Measurements from ENCODE around the gene TNFAIP1.
"Not testable (repeated sequence)": the region's sequence is repeated elsewhere in the genome, so short reads cannot be mapped to it uniquely, and the experiment has no call there.

The TNFAIP1 gene, protein sequence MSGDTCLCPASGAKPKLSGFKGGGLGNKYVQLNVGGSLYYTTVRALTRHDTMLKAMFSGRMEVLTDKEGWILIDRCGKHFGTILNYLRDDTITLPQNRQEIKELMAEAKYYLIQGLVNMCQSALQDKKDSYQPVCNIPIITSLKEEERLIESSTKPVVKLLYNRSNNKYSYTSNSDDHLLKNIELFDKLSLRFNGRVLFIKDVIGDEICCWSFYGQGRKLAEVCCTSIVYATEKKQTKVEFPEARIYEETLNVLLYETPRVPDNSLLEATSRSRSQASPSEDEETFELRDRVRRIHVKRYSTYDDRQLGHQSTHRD

DNA sequence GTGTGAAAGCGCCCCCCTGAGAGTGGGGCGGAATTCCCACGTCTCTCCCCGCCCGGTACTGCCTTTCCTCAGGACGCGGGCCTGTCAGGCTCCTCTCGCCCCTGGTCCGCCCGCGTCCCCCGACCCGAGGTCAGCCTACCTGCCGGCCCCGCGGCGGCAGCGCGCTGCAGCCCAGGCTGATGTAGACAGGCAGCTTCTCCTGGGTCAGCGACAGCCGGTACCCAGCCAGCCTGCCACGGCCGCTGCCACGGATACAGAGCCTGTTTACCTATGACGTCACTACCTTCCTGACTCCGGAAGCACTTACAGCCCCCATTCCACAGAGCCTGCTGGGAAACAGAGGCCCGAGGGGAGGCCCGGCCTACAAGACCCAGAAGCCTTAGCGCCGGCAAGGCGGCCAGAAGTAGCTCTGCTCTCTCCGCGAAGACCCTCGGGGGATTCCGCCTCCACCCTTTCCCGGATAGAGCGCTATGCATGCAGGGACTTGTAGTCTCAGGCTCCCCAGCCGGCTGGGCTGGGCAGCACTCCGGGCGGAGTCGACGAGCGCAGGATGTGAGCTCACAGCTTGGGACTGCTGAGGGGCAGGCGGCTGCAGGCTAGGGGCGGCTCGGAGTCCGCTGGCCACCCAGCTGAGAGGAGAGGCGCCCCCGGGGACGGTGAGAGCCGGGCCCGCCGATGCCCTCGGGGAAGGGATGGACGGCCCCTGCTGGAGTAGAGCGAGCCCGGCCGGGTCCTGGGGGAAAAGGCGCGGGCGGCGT is at the start of gene TNFAIP1, which contains the start of gene IFT20:
TSS of gene TNFAIP1 (plus strand) at position 561 of the 758 bp plus-strand sequence. CDS start 3,761 bp downstream, outside the sequence.
TSS of gene IFT20 (minus strand) at position 272 of the 758 bp plus-strand sequence. CDS start 3,487 bp downstream, outside the sequence.
- DNase-seq: peak; percentile 99

DNA sequence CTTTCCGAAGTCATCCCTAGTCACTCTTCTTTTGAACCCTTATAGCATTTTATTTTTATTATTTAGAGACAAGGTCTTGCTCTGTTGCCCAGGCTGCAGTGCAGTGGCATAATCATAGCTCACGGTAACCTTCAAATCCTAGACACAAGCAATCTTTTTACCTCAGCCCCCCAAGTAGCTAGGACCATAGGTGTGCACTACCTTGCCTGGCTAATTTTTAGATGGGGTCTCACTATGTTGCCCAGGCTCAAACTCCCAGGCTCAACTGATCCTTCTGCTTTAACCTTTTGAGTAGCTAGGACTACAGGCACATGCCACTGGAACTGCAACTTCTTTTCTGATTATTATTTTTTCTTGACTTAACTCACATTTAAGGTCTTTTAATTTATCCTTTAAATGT is 49.6 kb upstream of the TNFAIP1 start:
- no peak for DNase-seq

DNA sequence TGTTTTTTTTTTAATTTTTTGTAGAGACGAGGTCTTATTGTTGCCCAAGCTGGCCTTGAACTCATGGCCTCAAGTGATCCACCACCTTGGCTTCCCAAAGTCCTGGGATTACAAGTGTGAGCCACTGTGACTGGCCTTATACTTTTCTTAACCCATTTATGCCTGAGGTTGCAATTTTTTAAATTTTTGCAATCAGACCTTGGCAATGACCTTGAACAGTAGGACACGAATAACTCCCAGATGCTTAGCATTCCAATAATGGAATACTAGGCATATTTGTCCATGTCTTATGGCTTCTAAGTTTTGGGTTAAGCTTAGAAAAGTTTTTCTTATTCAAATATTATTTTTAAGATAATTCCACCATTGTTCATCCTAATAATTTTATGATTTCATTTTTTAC is 44.9 kb upstream of the TNFAIP1 start:
- no peak for DNase-seq

DNA sequence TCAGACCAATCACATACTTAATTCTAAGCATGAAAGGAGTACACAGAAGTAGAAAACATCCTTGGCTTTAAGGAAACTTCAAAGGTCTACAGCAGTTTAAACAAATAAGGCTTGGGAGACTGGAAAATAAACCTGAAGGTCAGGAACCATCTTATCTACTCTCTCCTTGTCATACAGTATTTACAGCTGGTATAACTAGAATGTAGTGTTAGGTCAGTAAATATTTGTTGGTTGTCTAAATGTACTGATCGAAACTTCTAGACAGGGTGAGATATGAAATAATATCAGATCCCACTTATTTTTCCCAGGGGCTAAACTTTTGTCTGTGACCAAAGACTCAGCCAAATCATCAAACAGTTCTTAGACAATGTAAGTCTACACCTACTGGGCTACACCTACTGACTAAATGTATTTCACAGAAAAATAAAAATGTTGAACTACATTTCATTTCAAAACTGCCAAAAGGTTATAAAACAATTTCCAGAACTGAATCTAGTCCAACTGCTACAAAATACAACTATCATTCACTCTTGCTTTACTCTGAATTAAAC is 43.7 kb upstream of the TNFAIP1 start:
- DNase-seq: no peak

DNA sequence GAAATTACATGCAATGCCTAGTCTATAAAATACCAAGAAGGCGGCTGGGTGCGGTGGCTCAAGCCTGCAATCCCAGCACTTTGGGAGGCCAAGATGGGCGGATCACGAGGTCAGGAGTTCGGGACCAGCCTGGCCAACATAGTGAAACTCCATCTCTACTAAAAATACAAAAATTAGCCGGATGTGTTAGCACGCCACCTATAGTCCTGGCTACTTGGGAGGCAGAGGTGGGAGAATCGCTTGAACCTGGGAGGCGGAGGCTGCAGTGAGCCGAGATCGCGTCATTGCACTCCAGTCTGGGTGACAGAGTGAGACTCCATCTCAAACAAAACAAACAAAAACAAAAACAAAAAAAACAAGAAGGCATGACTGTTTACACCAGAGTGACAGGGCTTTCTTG is 42.7 kb upstream of the TNFAIP1 start:
- DNase-seq: not testable (repeated sequence)

DNA sequence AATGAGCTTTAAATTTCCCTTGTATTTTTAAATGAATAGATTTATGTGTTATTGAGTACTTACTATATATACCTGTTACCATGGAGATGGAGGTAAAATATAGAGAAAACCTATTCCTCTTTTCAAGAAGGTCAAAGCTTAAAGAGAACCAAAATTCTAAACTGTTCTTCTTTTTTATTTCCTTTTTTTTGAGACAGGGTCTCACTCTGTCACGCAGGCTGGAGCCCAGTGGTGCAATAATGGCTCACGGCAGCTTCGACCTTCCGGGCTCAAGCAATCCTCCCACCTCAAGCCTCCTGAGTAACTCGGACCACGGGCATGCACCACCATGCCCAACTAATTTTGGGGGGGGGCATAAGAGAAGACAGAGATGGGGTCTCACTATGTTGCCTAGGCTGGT is 41.6 kb upstream of the TNFAIP1 start:
- no peak for DNase-seq

DNA sequence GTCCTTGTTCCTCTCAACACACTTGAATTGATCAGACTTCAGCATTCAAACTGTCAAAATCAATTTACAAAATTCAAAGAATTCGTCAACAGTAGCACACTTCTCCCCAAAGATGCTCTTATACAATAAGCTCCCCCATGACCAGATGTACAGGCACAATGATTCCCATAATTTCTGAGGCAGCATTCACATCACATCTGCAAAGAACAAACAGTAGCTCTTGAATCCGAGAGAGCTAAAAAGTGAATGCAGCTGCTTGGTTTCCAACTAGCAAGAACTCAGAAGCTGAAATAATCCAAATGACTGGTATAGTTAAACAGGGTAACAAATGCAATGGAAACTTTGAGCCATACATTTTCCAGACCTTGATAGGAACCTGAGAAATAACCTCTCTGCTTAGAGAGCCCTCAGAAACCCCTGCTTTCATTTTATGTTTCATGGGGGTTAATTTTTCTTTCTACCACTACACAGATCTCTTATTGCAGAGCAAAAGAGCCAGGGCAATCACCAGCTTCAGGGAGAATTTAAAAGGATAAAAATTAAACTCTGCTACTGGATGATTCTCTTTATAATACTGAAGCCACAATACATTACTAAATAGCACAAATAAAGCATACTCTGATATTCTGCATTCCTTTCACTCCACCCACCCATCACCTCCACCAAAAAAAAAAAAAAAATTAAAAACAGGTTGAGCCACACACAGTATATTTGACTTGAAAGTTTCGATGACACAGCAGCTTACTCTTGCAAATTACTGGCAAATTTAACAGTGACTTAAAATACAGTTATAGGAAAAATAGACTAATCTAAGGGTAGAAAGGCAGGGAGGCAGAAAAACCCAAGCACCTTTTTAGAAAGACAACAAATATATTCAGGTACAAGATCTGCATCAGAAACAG is 39.6 kb upstream of the TNFAIP1 start:
- peak; percentile 28 for DNase-seq

DNA sequence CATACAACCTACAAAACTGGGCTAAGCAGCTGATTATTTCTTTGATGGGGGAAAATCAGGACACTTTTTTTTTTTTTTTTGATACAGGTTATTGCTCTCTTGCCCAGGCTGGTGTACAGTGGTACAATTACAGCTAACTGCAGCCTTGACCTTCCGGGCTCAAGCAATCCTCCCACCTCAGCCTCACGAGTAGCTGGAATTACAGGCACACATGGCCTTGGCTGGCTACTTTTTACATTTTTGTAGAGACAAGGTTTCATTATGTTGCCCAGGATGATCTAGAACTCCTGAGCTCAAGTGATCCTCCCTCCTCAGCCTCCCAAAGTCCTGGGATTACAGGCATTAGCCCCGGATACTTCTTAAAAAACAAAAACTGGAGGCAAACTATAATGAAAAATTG is 37.1 kb upstream of the TNFAIP1 start:
- DNase-seq: no peak

DNA sequence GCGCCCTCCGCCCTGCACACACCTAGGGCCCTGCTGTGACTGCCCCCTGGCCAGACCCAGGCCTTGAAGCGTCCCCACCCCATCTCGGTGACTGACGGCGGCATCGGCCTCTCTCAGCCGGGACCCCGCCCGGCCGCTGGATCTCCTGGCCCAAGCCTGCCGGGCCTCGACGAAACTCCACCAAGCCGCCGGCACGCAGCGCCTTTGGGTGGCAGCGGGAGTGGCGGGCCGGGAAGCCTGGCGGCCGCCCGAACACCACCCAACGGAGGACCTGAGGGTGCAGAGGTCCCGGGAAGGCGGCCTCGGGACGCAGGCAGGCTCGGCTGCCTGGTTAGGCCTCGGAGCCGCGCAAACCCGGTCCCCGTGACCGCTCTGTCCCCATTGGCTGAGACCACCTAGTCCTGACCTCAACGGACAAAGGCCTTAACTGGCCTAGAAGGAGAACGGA is 28.6 kb upstream of the TNFAIP1 start:
- DNase-seq: no peak

DNA sequence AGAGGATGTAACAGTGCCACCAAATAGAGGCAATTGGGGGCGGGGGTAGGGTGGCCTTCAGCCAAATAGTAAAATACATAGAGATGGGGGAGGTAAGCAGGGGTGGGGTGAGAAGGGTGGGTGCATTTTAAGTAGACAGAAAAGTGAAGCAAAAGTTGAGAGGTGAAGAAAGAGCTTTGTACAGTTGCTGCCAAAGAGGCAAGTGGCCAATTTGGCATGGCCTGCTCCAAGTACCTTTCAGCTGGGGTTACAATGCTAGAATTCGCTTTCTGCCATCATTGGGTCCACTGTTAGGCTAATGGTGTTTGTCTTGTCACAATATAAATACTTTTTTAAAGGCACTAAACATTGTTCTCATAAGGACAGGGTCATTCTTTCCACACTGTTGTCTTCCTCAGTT is 21.7 kb upstream of the TNFAIP1 start:
- DNase-seq: no peak

DNA sequence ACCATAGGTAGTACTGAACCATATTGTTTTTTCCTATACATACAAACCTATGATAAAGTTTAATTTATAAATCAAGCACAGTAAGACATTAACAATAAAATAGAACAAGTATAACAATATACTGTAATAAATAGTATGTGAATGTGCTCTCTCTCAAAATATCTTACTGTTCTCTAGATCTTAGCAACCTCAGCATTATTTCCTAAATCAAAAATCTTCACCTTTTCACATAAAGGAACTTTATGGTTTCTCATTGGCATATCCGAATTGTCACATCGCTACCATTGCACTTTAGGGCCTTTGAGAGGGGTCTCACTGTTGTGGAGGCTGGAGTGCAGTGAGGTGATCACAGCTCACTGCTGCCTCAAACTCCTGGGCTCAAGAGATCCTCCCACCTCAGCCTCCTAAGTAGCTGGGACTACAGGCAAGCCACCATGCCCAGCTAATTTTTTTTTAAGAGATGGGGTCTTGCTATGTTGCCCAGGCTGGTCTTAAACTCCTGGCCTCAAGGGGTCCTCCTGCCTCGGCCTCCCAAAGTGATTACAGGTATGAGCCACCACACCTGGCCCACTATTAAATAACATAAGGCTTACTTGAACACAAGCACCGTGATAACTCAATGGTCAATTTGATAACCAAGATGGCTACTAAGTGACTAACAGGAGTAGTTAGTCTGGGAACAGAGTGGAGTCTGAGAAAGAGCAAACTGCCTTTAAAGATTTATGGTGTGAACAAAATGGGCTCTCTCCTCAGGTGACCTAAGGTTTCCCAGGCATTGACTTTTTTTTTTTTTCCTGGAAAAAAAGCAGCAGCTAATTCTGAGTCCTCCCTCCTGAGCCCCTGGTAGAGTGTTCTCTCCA is 19.5 kb upstream of the TNFAIP1 start:
- no peak for DNase-seq

DNA sequence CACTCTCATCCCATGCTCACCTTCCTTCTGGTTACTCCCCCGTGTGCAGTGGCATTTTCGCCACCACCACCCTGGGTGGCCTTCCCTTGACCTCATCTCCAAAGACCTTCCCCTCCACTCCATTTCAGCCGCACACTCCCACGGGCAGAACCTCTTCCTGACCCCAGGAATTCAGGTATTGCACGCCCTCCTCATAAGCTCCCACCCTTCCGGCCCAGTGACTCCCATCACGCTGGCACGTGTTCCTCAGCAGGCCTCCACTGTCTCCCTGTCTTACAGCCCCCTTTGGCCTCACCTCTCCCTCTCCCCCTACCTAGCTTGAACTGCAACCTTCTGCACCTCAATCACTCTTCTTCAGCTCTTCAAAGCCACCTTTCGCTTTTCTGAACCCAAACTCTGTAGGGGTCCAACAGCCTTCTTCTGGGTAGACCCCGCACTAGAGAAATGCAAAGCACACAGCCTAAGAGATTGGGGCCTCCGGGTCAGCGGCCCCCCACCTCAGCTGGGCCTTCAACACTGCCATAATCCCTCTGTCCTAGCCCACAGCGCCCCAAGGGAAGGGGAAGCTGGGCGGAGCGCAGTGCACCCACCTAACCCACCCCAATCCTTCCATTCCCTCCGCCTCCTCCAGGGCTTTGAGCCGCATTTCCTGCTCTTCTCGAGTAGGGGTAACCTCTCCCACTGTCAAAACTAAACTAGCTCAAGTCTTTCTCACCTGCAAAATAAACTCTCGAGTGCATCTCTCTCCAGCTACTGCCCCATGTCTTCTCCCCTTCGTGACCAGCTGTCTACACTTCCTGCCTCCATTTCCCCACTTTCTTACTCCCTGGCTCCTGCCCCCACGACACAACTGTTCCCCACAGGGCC is 18.2 kb upstream of the TNFAIP1 start:
- no peak for DNase-seq

DNA sequence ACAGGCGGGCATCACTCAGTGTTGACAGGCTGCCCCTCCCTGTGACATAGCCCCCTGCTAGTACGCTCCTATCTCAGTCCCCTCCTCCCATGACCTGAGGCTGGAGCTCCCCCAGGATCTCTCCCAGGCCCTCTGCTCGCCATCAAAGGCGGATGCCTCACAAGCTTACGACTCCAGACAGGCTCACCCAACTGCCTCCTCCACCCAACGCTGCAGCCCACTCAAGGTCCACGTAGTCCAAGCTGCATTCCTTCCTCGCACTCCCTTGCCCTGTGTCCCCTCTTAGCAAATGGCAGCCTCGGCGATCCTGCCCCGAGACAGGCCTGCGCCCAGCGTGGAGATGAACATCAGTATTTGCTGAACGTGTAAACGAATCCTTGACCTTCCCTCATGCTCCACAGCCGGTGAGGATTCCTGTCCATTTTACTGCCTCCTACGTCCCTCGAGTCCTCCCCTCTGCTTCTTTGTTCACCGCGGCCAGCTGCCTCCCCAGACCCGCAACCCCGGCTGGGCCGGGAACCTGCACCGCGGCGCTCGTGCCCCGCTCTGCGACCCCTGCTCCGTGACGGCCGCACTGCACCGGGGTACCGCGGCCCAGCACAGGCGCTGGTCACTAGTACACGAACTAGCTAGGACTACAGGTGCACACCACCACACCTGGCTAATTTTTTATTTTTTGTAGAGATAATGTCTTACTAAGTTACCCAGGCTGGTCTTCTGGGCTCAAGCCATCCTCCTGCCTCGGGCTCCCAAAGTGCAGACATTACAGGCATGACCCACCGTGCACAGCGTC is 17.4 kb upstream of the TNFAIP1 start:
- DNase-seq: no peak

DNA sequence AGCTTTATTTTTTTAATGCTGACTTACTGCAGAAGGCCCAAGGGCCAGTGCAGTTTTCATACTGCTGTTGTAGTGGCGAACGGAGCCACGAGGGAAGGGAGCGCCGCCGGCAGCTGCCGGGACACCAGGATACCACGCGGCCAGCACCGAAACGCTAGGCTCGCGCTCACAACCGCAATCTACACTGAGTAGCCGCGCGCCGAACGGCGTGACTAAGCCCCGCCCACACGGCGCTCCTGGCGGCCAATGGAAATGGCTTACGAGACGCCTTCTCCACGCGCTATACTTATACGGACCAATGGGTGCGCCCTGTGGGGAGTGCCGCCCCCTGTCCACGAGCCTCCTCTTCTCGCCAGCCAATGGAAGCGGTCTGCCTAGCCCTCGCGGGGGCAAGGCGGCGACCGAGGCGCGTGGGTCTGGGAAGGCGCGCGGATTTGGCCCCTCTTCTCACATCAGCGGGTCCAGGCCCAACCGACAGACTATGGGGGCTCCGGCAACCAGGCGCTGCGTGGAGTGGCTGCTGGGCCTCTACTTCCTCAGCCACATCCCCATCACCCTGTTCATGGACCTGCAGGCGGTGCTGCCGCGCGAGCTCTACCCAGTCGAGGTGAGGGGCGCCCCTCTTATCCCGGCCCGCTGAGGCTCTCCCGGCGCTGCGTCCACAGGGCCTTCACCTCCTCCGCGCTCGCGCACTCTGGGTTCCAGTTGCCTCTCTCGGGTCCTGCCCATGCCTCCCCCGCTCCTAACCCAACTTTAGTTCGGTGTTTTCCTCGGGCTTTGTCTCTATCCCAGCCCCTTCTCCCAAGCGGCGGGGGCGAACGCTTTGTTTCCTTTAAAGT is 16.6 kb upstream of the TNFAIP1 start, which contains the start of gene TMEM97:
TSS of gene TMEM97 (plus strand) at position 442 of the 839 bp plus-strand sequence. CDS start at position 482, 40 bp downstream.
- peak; percentile 98 for DNase-seq

DNA sequence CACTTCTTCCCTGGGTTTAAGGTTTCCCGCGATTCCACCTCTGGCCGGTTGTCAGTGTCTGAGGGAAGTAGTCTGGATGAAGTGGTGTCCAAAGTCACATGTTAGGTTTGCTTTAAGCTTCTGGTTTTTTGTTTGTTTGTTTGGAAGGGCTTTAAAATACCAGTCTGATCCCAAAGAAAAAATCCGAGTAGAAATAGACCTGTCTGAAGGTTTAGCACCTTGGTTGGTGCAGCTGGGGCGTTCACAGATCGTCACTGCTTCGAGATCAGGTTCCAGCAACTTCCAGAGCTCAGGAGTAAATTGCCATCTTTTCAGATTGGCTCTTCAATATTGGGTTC is 16.0 kb upstream of the TNFAIP1 start:
- no peak for DNase-seq

DNA sequence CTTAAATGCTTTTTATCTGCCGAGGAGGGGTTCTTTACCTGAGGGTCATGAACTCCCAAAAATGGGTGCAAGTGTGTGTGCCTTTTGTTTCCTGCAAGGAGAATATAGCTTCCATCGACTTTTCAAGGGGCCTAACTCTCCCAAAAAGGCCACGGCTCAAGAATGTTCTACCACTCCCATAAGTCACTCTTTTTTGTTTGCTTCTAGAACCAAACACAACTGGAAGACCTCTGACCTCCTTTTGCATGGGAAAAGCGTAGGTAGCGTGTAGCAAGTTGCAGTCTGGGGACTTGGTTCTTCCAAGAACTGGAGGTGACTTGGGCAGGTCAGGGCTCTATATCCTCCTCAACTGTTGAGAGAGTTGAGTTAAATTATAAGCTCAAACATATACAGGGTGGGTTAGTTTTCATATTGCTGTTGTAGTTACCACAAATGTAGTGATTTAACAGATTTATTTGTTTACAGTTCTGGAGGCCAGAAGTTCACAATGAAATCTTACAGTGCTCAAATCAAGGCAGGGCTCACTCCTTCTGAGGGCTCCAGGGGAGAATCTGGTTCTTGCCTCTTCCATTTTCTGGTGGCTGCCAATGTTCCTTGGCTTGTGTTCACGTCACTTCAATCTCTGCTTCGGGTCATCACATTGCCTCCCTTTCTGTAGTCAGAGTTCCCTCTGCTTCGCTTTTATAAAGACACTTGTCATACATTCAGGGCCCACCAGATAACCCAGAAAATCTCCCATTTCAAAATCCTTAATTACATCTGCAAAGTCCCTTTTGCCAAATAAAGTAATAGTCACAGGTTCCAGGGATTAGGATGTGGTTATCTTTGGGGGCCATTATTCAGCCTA is 15.1 kb upstream of the TNFAIP1 start:
- DNase-seq: no peak

DNA sequence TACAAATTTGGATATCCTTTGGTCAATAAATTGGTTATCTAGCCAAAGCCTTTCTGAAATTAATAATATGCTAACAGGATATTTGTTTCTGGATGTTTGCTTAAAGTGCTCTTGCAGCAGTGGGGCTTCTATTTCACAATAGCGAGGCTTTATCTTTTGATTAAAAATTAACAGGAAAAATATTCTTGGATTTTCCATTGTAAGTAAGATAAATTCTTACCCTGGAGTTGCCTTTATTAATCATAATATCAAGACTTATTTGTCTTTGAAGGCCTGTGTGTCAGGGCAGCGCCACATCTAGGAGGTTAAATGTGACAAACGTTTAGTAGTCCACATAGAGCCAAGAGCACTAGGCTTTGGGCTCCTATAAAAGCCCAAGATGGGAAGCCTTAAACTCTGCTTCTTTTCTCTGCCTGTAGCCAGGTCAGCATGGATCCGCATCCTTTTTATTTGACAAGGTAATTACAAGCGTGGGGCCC is 11.3 kb upstream of the TNFAIP1 start:
- no peak for DNase-seq

DNA sequence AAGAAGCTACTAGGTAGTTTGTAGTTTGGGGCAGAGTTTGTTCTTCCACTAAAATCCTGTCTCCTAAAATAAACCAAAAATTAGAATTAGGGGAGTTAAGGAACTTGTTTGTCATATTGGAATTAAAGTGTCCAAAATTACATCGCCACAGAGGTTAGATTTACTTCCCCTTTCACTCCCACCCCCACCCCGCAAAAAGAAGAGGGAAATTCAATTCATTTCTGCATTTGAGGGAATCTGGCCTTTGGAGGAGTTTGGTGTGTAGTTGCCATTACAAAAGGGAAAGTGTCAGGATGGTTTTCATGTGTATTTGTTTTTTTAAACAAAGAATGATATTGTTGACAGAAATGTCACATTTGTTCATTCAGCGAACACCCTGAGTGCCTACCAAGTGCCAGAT is 10.8 kb upstream of the TNFAIP1 start:
- DNase-seq: no peak
